OCI-LY1 (cell line): ENCODE results near the gene R3HDM1.

Experiments
- H2AFZ ChIP-seq: fragments of 200-600 bp; sonication (generic), shearing (Covaris generic); 2 replicates; pipeline ENCODE4 v1.6.0; 2014; ENCODE audit warnings: antibody characterized with exemption, mild to moderate bottlenecking, low read length
- H3F3A ChIP-seq: fragments of 200-600 bp; sonication (generic), shearing (Covaris generic); 2 replicates; pipeline ENCODE4 v1.6.0; 2014; ENCODE audit warnings: mild to moderate bottlenecking, antibody characterized with exemption, low read length, moderate library complexity; ENCODE audit not compliant: insufficient read depth
- H3K27ac ChIP-seq: fragments of 200-600 bp; sonication (generic); 2 replicates; pipeline ENCODE4 v1.5.1; 2014; ENCODE audit warnings: low read length, mixed run types, mild to moderate bottlenecking, low read depth; ENCODE audit not compliant: poor library complexity, severe bottlenecking
- H3K27me3 ChIP-seq: fragments of 200-600 bp; sonication (generic); 2 replicates; pipeline ENCODE4 v1.6.0; 2014; ENCODE audit warnings: antibody characterized with exemption, mild to moderate bottlenecking, low read length, moderate library complexity; ENCODE audit not compliant: insufficient read depth
- H3K36me3 ChIP-seq: fragments of 200-600 bp; sonication (generic); 2 replicates; pipeline ENCODE4 v1.6.1; 2014; ENCODE audit warnings: mild to moderate bottlenecking, antibody characterized with exemption, low read length, moderate library complexity, mixed read lengths; ENCODE audit not compliant: insufficient read depth
- H3K4me1 ChIP-seq: fragments of 200-600 bp; sonication (generic); 2 replicates; pipeline ENCODE4 v1.5.1; 2014; ENCODE audit warnings: mild to moderate bottlenecking, low read length, moderate library complexity; ENCODE audit not compliant: insufficient read depth, severe bottlenecking
- H3K4me2 ChIP-seq: fragments of 200-600 bp; sonication (generic), shearing (Covaris generic); 2 replicates; pipeline ENCODE4 v1.6.1; 2014; ENCODE audit warnings: low read length
- H3K4me3 ChIP-seq: fragments of 200-600 bp; sonication (generic); 2 replicates; pipeline ENCODE4 v1.5.1; 2014; ENCODE audit warnings: low read length, low read depth, mild to moderate bottlenecking, mixed read lengths; ENCODE audit not compliant: poor library complexity, severe bottlenecking
- H3K79me2 ChIP-seq: fragments of 200-600 bp; shearing (Covaris generic); 2 replicates; pipeline ENCODE4 v1.6.1; 2016; ENCODE audit warnings: mixed run types, low read length, mixed read lengths; ENCODE audit not compliant: insufficient read depth
- H3K9ac ChIP-seq: fragments of 200-600 bp; sonication (generic), shearing (Covaris generic); 2 replicates; pipeline ENCODE4 v1.6.1; 2014; ENCODE audit warnings: mild to moderate bottlenecking, low read length, mixed read lengths
- H3K9me2 ChIP-seq: fragments of 200-600 bp; sonication (generic), shearing (Covaris generic); 2 replicates; pipeline ENCODE4 v1.6.1; 2014; ENCODE audit warnings: low read depth, mild to moderate bottlenecking, low read length, mixed read lengths
- H3K9me3 ChIP-seq: fragments of 200-600 bp; shearing (Covaris generic); 2 replicates; pipeline ENCODE4 v1.6.1; 2014; ENCODE audit warnings: low read length, mixed read lengths
- H4K20me1 ChIP-seq: fragments of 200-600 bp; sonication (generic), shearing (Covaris generic); 2 replicates; pipeline ENCODE4 v1.6.0; 2016; ENCODE audit warnings: mild to moderate bottlenecking, low read length; ENCODE audit not compliant: insufficient read depth
- EZH2 ChIP-seq: fragments of 200-600 bp; sonication (generic), shearing (Covaris generic); IDR thresholded peaks from 2 replicates; pipeline ENCODE4 v1.8.0; 2017; ENCODE audit warnings: borderline replicate concordance, mixed run types, mild to moderate bottlenecking, antibody characterized with exemption, low read length, moderate library complexity, mixed read lengths
- TF ChIP-seq, protein P1 (sequence below): fragments of 200-600 bp; sonication (generic), shearing (Covaris generic); IDR thresholded peaks from 2 replicates; pipeline ENCODE4 v1.5.1; 2017; ENCODE audit warnings: mild to moderate bottlenecking, antibody characterized with exemption, low read length, moderate library complexity, mixed read lengths

The R3HDM1 gene

DNA sequence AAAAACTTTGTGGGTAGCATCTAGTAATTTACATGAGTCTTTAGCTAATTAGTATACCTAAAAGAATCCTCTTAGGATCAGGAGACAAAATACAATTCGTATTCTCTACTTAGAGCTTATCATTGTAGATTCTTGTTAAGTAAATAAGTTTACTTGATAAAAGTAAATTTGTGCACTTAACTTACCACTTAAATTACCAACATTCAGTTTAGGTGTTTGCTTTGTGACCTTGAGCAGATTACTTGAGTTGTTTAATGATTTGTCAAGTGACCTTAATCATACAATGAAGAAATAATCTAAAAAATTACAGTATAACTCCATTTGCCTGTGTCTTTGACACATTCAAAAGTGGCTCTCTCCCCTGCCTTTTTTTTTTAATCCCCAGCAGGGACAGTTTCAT is 143.2 kb downstream of the R3HDM1 start:
- Histone ChIP-seq H3K4me1 (no peaks in the 10 kb centered on the region), H2AFZ (no peak overlapping the region), H3K27me3 (no peaks in the 10 kb centered on the region), H3K4me2 (no peak overlapping the region), H3K9me2 (no peaks in the 10 kb centered on the region), H4K20me1 (no peaks in the 10 kb centered on the region), H3K36me3 (peaks cover 63% of the 10 kb centered on the region), H3K27ac (no peak overlapping the region), H3K9me3 (no peaks in the 10 kb centered on the region), H3K79me2 (no peaks in the 10 kb centered on the region), H3K4me3 (no peak overlapping the region), H3K9ac (no peak overlapping the region), H3F3A (no peaks in the 10 kb centered on the region)
- TF ChIP-seq EZH2 = no peak
- TF ChIP-seq, protein P1, sequence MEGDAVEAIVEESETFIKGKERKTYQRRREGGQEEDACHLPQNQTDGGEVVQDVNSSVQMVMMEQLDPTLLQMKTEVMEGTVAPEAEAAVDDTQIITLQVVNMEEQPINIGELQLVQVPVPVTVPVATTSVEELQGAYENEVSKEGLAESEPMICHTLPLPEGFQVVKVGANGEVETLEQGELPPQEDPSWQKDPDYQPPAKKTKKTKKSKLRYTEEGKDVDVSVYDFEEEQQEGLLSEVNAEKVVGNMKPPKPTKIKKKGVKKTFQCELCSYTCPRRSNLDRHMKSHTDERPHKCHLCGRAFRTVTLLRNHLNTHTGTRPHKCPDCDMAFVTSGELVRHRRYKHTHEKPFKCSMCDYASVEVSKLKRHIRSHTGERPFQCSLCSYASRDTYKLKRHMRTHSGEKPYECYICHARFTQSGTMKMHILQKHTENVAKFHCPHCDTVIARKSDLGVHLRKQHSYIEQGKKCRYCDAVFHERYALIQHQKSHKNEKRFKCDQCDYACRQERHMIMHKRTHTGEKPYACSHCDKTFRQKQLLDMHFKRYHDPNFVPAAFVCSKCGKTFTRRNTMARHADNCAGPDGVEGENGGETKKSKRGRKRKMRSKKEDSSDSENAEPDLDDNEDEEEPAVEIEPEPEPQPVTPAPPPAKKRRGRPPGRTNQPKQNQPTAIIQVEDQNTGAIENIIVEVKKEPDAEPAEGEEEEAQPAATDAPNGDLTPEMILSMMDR = no peak

- TF ChIP-seq EZH2 = no peak
- TF ChIP-seq, protein P1 = no peak
- Histone ChIP-seq H3K9me2 (no peaks in the 10 kb centered on the region), H3F3A (no peaks in the 10 kb centered on the region), H3K79me2 (no peaks in the 10 kb centered on the region), H3K9ac (no peak overlapping the region), H3K27ac (no peak overlapping the region), H3K4me1 (no peaks in the 10 kb centered on the region), H3K36me3 (peaks cover 75% of the 10 kb centered on the region), H3K4me3 (no peak overlapping the region), H3K9me3 (no peaks in the 10 kb centered on the region), H2AFZ (no peak overlapping the region), H4K20me1 (no peaks in the 10 kb centered on the region), H3K4me2 (no peak overlapping the region), H3K27me3 (no peaks in the 10 kb centered on the region)
Observed at GRCh38 chr2:135676031-135676430, 144.7 kb downstream of the R3HDM1 start.

DNA sequence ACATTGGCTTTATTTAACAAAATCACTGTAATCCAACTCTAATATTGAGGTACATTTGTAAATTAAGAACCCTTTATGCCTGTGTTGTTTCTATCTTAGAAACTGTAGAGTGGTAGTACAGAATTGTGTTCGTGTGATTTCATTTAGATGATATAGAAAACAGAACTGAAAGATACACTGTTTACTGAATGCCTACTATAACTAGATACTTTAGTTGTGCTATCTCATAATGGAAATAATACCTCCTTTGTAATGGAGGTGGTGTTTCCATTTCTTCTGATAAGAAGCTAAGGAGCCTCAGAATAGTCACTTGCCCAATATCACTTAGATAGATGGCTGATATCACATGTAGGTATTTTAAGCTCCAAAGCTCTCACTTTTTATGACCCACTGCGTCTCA is 147.8 kb downstream of the R3HDM1 start:
- Histone ChIP-seq H4K20me1 (no peaks in the 10 kb centered on the region), H2AFZ (no peak overlapping the region), H3K27me3 (no peaks in the 10 kb centered on the region), H3K9me2 (no peaks in the 10 kb centered on the region), H3K79me2 (no peaks in the 10 kb centered on the region), H3K4me3 (no peak overlapping the region), H3K9ac (no peak overlapping the region), H3F3A (no peaks in the 10 kb centered on the region), H3K9me3 (no peaks in the 10 kb centered on the region), H3K4me2 (no peak overlapping the region), H3K27ac (no peak overlapping the region), H3K36me3 (peaks cover 73% of the 10 kb centered on the region), H3K4me1 (no peaks in the 10 kb centered on the region)
- TF ChIP-seq EZH2 = no peak
- TF ChIP-seq, protein P1 = no peak
